HepG2 (cell line): ENCODE data around the gene LZTS2. TPM values are rescaled to one million over a fixed set of nuclear protein-coding genes. Genes with fewer than 3 reads are reported as not detected.

Experiments used
- CC2D1A ChIP-seq: sonication (generic); formaldehyde crosslinking; IDR thresholded peaks from 2 replicates; pipeline ENCODE4 v1.8.1; 2023; ENCODE audit warnings: mild to moderate bottlenecking, missing genetic modification reagents
- CHD4 ChIP-seq: fragments of 200-600 bp; sonication (generic); IDR thresholded peaks from 2 replicates; pipeline ENCODE4 v1.7.0; 2017; ENCODE audit warnings: mild to moderate bottlenecking, low read length, borderline replicate concordance
- CSRNP1 ChIP-seq: sonication (generic); formaldehyde crosslinking; IDR thresholded peaks from 2 replicates; pipeline ENCODE4 v1.8.1; 2023; ENCODE audit warnings: mild to moderate bottlenecking, missing genetic modification reagents
- DRAP1 ChIP-seq: IDR thresholded peaks from 2 replicates; pipeline ENCODE4 v1.6.1; 2016; ENCODE audit warnings: missing genetic modification reagents, missing compliant biosample characterization
- ETV5 ChIP-seq: IDR thresholded peaks from 2 replicates; pipeline ENCODE4 v1.6.1; 2018; ENCODE audit warnings: missing biosample characterization, missing genetic modification reagents, inconsistent platforms, borderline replicate concordance
- KMT2B ChIP-seq: IDR thresholded peaks from 2 replicates; pipeline ENCODE4 v1.6.1; 2016; ENCODE audit warnings: missing genetic modification reagents, missing compliant biosample characterization
- MXI1 ChIP-seq: IDR thresholded peaks from 3 replicates; pipeline ENCODE4 v1.6.1; 2012; ENCODE audit warnings: low read depth, low read length, inconsistent platforms, borderline replicate concordance
- NCOA5 ChIP-seq: sonication (generic); formaldehyde crosslinking; IDR thresholded peaks from 2 replicates; pipeline ENCODE4 v1.4.0; 2020; ENCODE audit warnings: missing genetic modification reagents
- NCOR1 ChIP-seq: fragments of 200-600 bp; sonication (generic); IDR thresholded peaks from 2 replicates; pipeline ENCODE4 v1.7.0; 2017; ENCODE audit warnings: antibody characterized with exemption, low read length, borderline replicate concordance
- NONO ChIP-seq, 2 experiments: fragments of 450-650 bp in 1 of 2; sonication (generic) in 1 of 2; formaldehyde crosslinking in 1 of 2; IDR thresholded peaks in 1 of 2; conservative IDR thresholded peaks in 1 of 2; 2 replicates each; pipeline versions ENCODE4 v1.6.1 to v1.8.0; 2017 to 2022; ENCODE audit warnings: mild to moderate bottlenecking in 1 of 2, missing genetic modification reagents in 1 of 2, moderate library complexity in 1 of 2
- RBAK ChIP-seq: sonication (generic); formaldehyde crosslinking; IDR thresholded peaks from 2 replicates; pipeline ENCODE4 v1.5.1; 2020; ENCODE audit warnings: mild to moderate bottlenecking, missing genetic modification reagents
- RCOR2 ChIP-seq: IDR thresholded peaks from 2 replicates; pipeline ENCODE4 v1.6.1; 2016; ENCODE audit warnings: missing biosample characterization, missing genetic modification reagents
- REXO4 ChIP-seq: sonication (generic); formaldehyde crosslinking; IDR thresholded peaks from 2 replicates; pipeline ENCODE4 v1.8.0; 2022; ENCODE audit warnings: missing genetic modification reagents, mild to moderate bottlenecking, borderline replicate concordance
- RFX3 ChIP-seq: IDR thresholded peaks from 2 replicates; pipeline ENCODE4 v1.6.1; 2016; ENCODE audit warnings: missing biosample characterization, missing genetic modification reagents
- SCMH1 ChIP-seq: sonication (generic); formaldehyde crosslinking; IDR thresholded peaks from 2 replicates; pipeline ENCODE4 v1.9.0; 2021; ENCODE audit warnings: missing genetic modification reagents, mild to moderate bottlenecking, borderline replicate concordance
- SMARCC2 ChIP-seq: fragments of 450-650 bp; IDR thresholded peaks from 2 replicates; pipeline ENCODE4 v1.6.1; 2017; ENCODE audit warnings: antibody characterized with exemption, mild to moderate bottlenecking
- ZFP1 ChIP-seq: IDR thresholded peaks from 2 replicates; pipeline ENCODE4 v1.6.1; 2016
- ZFP36L2 ChIP-seq: sonication (generic); formaldehyde crosslinking; IDR thresholded peaks from 2 replicates; pipeline ENCODE4 v1.4.0; 2020; ENCODE audit warnings: missing genetic modification reagents
- ZFP90 ChIP-seq: sonication (generic); formaldehyde crosslinking; IDR thresholded peaks from 2 replicates; pipeline ENCODE4 v1.8.0; 2022; ENCODE audit warnings: missing genetic modification reagents, mild to moderate bottlenecking, inconsistent platforms, borderline replicate concordance
- ZNF17 ChIP-seq: sonication (generic); formaldehyde crosslinking; IDR thresholded peaks from 2 replicates; pipeline ENCODE4 v1.5.0; 2020; ENCODE audit warnings: mild to moderate bottlenecking, missing genetic modification reagents
- ZNF224 ChIP-seq: sonication (generic); formaldehyde crosslinking; IDR thresholded peaks from 2 replicates; pipeline ENCODE4 v1.5.0; 2020; ENCODE audit warnings: mild to moderate bottlenecking, missing genetic modification reagents
- ZNF264 ChIP-seq: sonication (generic); formaldehyde crosslinking; IDR thresholded peaks from 2 replicates; pipeline ENCODE4 v1.4.0; 2020; ENCODE audit warnings: missing genetic modification reagents
- ZNF562 ChIP-seq: sonication (generic); formaldehyde crosslinking; IDR thresholded peaks from 2 replicates; pipeline ENCODE4 v1.8.0; 2022; ENCODE audit warnings: missing genetic modification reagents, borderline replicate concordance
- ZNF782 ChIP-seq: sonication (generic); formaldehyde crosslinking; IDR thresholded peaks from 2 replicates; pipeline ENCODE4 v1.4.0; 2020; ENCODE audit warnings: missing genetic modification reagents, mild to moderate bottlenecking, borderline replicate concordance
- ZSCAN31 ChIP-seq: sonication (generic); formaldehyde crosslinking; IDR thresholded peaks from 2 replicates; pipeline ENCODE4 v1.5.0; 2020; ENCODE audit warnings: low read depth, mild to moderate bottlenecking, missing genetic modification reagents
- polyA plus RNA-seq, 8 experiments: library from polyadenylated mRNA; depleted of rRNA in 3 of 8; stranded (reverse) in 7 of 8; unstranded in 1 of 8; fragments of >200 nt; fragmentation: Illumina TruSeq in 4 of 8; extraction: Trizol in 4 of 8; gene quantifications; 2 replicates each; pipeline versions ENCODE4 v1.2.1 to v1.2.3, GENCODE V29; 2011 to 2016; ENCODE audit warnings: low read depth in 4 of 8, missing spikeins in 1 of 8, mixed read lengths in 1 of 8; ENCODE audit not compliant: insufficient read depth in 1 of 8
- total RNA-seq, 5 experiments: library from RNA; depleted of rRNA; stranded (reverse); fragments of >200 nt; fragmentation: Illumina TruSeq; extraction: Trizol; gene quantifications; 2 replicates each; pipeline ENCODE4 v1.2.3, GENCODE V29; 2016; ENCODE audit warnings: low read depth in 1 of 5
- TF ChIP-seq, protein P1 (sequence below): sonication (generic); formaldehyde crosslinking; IDR thresholded peaks from 2 replicates; pipeline ENCODE4 v1.8.0; 2022; ENCODE audit warnings: missing genetic modification reagents, mild to moderate bottlenecking, moderate library complexity, borderline replicate concordance
- TF ChIP-seq, protein P2 (sequence below): sonication (generic); formaldehyde crosslinking; IDR thresholded peaks from 2 replicates; pipeline ENCODE4 v1.5.0; 2020; ENCODE audit warnings: missing genetic modification reagents, mild to moderate bottlenecking, borderline replicate concordance

LZTS2 gene
- total and polyA plus RNA-seq, 2 of the 13 experiments (the other 11 are each of a cell fraction or from before 2014, with no cell fraction given) = 43.6 to 65.6 TPM

GRCh38 chr10:101011517-101012423 lies 12.2 kb downstream of the LZTS2 start (continued):
- TF ChIP-seq RFX3 (CRISPR knock-in tag) (no peak), ZSCAN31 (CRISPR knock-in tag) (peak; percentile 13; the same call in 1 of the 2 replicates), REXO4 (CRISPR knock-in tag) (no peak), ZNF17 (CRISPR knock-in tag) (no peak), MXI1 (no peak), ZFP36L2 (CRISPR knock-in tag) (no peak), CC2D1A (CRISPR knock-in tag) (no peak), ZNF782 (CRISPR knock-in tag) (no peak), DRAP1 (CRISPR knock-in tag) (no peak), NCOR1 (no peak), ZFP90 (CRISPR knock-in tag) (no peak), ZNF562 (CRISPR knock-in tag) (no peak), RBAK (no peak), ZNF264 (0 out of 2 replicates have a peak, but pooled peaks have one; percentile 31), KMT2B (CRISPR knock-in tag) (no peak), SMARCC2 (no peak), SCMH1 (no peak), CSRNP1 (CRISPR knock-in tag) (no peak), NCOA5 (no peak), ZFP1 (CRISPR knock-in tag) (no peak), NONO (IDR thresholded peaks at IDR 0.05) (no peak), NONO (CRISPR knock-in tag; conservative IDR thresholded peaks at IDR 0.05) (no peak), ZNF224 (CRISPR knock-in tag) (no peak), ETV5 (CRISPR knock-in tag) (peak; percentile 7; the same call in 1 of the 2 replicates), CHD4 (no peak), RCOR2 (no peak)
- TF ChIP-seq, protein P1, sequence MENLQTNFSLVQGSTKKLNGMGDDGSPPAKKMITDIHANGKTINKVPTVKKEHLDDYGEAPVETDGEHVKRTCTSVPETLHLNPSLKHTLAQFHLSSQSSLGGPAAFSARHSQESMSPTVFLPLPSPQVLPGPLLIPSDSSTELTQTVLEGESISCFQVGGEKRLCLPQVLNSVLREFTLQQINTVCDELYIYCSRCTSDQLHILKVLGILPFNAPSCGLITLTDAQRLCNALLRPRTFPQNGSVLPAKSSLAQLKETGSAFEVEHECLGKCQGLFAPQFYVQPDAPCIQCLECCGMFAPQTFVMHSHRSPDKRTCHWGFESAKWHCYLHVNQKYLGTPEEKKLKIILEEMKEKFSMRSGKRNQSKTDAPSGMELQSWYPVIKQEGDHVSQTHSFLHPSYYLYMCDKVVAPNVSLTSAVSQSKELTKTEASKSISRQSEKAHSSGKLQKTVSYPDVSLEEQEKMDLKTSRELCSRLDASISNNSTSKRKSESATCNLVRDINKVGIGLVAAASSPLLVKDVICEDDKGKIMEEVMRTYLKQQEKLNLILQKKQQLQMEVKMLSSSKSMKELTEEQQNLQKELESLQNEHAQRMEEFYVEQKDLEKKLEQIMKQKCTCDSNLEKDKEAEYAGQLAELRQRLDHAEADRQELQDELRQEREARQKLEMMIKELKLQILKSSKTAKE (CRISPR knock-in tag) = no peak
- TF ChIP-seq, protein P2, sequence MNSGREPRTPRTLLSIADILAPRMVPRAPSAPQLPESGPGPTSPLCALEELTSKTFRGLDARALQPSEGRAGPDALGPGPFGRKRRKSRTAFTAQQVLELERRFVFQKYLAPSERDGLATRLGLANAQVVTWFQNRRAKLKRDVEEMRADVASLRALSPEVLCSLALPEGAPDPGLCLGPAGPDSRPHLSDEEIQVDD (CRISPR knock-in tag) = no peak
